HEK293T (cell line): ENCODE results near the gene PAFAH2.

Source experiments
- BHLHE40 ChIP-seq: fragments of 450-650 bp; IDR thresholded peaks from 2 replicates; pipeline ENCODE4 v1.6.1; 2016; ENCODE audit warnings: mild to moderate bottlenecking, moderate library complexity, borderline replicate concordance
- CTBP1 ChIP-seq: fragments of 450-650 bp; IDR thresholded peaks from 2 replicates; pipeline ENCODE4 v1.6.1; 2016; ENCODE audit warnings: borderline replicate concordance
- ELF4 ChIP-seq: fragments of 450-650 bp; IDR thresholded peaks from 2 replicates; pipeline ENCODE4 v1.6.1; 2017; ENCODE audit warnings: antibody characterized with exemption
- FOXA1 ChIP-seq: fragments of 450-650 bp; IDR thresholded peaks from 2 replicates; pipeline ENCODE4 v1.6.1; 2016; ENCODE audit warnings: mild to moderate bottlenecking
- FOXK2 ChIP-seq: fragments of 450-650 bp; IDR thresholded peaks from 2 replicates; pipeline ENCODE4 v1.6.1; 2016; ENCODE audit warnings: mild to moderate bottlenecking
- FOXM1 ChIP-seq: fragments of 450-650 bp; IDR thresholded peaks from 2 replicates; pipeline ENCODE4 v1.6.1; 2017; ENCODE audit warnings: mild to moderate bottlenecking, borderline replicate concordance
- L3MBTL2 ChIP-seq: fragments of 450-650 bp; conservative IDR thresholded peaks from 2 replicates; pipeline ENCODE4 v1.6.1; 2016; ENCODE audit warnings: mild to moderate bottlenecking
- LEF1 ChIP-seq: fragments of 450-650 bp; IDR thresholded peaks from 2 replicates; pipeline ENCODE4 v1.6.1; 2017; ENCODE audit warnings: mild to moderate bottlenecking, borderline replicate concordance
- NFRKB ChIP-seq: fragments of 450-650 bp; IDR thresholded peaks from 2 replicates; pipeline ENCODE4 v1.6.1; 2016; ENCODE audit warnings: mild to moderate bottlenecking, moderate library complexity
- SP1 ChIP-seq: fragments of 450-650 bp; IDR thresholded peaks from 2 replicates; pipeline ENCODE4 v1.6.1; 2017
- SUZ12 ChIP-seq: fragments of 450-650 bp; IDR thresholded peaks from 2 replicates; pipeline ENCODE4 v1.6.1; 2016; ENCODE audit warnings: mild to moderate bottlenecking
- TARDBP ChIP-seq: fragments of 450-650 bp; IDR thresholded peaks from 2 replicates; pipeline ENCODE4 v1.6.1; 2016
- ZNF384 ChIP-seq: fragments of 450-650 bp; IDR thresholded peaks from 2 replicates; pipeline ENCODE4 v1.6.1; 2016
- TF ChIP-seq, protein P1 (sequence below): fragments of 450-650 bp; IDR thresholded peaks from 2 replicates; pipeline ENCODE4 v1.6.1; 2016

DNA sequence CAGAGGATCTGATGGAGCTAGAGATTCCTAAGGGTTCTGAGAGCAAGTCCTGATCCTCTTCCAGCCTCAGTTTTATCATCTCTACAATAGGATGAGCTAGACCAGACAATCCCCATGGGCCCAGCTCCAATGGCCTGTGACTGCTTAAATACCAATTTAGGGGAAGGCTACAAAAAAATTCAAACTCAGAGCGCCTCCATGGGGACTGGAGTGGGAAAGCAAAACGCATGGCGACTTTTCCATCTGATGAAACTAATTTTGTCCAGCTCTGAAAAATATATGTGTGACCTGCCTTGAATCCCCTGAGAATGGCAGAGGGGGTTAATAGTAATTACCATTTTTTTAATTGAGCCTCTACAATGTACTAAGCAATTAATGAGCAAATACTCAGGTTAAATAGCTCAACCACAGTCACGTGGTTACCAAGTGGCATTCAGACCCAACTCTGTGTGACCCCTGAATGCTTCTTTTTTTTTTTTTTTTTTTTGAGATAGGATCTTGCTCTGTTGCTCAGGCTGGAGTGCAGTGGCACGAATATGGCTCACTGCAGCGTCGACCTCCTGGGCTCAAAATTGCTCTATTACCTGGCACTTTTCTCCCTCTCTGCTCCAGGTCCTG, 32.1 kb upstream of the PAFAH2 start:
- TF ChIP-seq, protein P1, sequence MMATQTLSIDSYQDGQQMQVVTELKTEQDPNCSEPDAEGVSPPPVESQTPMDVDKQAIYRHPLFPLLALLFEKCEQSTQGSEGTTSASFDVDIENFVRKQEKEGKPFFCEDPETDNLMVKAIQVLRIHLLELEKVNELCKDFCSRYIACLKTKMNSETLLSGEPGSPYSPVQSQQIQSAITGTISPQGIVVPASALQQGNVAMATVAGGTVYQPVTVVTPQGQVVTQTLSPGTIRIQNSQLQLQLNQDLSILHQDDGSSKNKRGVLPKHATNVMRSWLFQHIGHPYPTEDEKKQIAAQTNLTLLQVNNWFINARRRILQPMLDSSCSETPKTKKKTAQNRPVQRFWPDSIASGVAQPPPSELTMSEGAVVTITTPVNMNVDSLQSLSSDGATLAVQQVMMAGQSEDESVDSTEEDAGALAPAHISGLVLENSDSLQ = no peak
- no peak for TF ChIP-seq NFRKB
- no peak for TF ChIP-seq SP1
- no peak for TF ChIP-seq TARDBP
- no peak for TF ChIP-seq CTBP1
- TF ChIP-seq BHLHE40 = no peak
- TF ChIP-seq ZNF384 = no peak
- no peak for TF ChIP-seq FOXK2
- no peak for TF ChIP-seq SUZ12
- TF ChIP-seq FOXM1 = no peak
- no peak for TF ChIP-seq LEF1
- no peak for TF ChIP-seq FOXA1
- TF ChIP-seq ELF4 = no peak
- TF ChIP-seq L3MBTL2 = no peak
